GM12864 (cell line): ENCODE data around the gene CISD3.

Experiments used
- DNase-seq: peaks from one replicate; pipeline ENCODE4 v3.0.0-alpha.2; 2011; ENCODE audit warnings: low read depth
- H3K4me3 ChIP-seq: 2 replicates; pipeline ENCODE4 v1.5.1; 2011; ENCODE audit warnings: mild to moderate bottlenecking, low read depth, low read length, control low read depth
- TF ChIP-seq, protein P1 (sequence below): IDR thresholded peaks from 2 replicates; pipeline ENCODE4 v1.5.1; 2011; ENCODE audit warnings: low read depth, mild to moderate bottlenecking, moderate library complexity, low read length, control low read depth, inconsistent platforms; ENCODE audit errors: missing control alignments

The CISD3 gene

DNA sequence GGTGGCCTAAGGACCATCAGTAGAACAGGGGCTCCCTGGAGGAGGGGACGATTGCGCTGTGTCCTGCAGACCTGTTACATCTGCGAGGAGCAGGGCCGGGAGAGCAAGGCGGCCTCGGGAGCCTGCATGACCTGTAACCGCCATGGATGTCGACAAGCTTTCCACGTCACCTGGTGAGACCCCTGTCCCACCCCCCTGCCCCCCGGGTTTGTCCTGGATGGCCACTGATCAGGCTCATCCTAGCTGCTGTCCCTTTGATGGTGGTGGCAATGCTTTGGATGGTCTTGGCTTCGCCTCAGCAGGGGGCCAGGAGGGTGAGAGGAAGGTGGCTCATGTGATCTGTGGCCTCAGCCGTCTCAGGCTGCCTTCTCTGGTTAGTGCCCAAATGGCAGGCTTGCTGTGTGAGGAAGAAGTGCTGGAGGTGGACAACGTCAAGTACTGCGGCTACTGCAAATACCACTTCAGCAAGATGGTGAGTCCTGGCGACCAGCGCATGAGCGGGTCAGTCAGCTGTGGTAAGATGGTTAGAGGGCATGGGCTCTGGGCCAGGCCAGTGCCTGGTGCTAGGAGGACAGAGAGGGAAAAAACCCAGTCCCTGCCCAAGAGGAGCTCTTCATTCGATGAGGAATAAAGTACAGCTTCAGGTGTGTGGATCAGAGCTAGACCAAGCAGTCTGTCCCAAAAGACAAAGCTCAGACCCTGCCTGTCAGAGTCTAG lies 20.9 kb upstream of the CISD3 start:
- no peak for DNase-seq
- TF ChIP-seq, protein P1, sequence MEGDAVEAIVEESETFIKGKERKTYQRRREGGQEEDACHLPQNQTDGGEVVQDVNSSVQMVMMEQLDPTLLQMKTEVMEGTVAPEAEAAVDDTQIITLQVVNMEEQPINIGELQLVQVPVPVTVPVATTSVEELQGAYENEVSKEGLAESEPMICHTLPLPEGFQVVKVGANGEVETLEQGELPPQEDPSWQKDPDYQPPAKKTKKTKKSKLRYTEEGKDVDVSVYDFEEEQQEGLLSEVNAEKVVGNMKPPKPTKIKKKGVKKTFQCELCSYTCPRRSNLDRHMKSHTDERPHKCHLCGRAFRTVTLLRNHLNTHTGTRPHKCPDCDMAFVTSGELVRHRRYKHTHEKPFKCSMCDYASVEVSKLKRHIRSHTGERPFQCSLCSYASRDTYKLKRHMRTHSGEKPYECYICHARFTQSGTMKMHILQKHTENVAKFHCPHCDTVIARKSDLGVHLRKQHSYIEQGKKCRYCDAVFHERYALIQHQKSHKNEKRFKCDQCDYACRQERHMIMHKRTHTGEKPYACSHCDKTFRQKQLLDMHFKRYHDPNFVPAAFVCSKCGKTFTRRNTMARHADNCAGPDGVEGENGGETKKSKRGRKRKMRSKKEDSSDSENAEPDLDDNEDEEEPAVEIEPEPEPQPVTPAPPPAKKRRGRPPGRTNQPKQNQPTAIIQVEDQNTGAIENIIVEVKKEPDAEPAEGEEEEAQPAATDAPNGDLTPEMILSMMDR: no peak
- H3K4me3 ChIP-seq: no peak overlapping the region

DNA sequence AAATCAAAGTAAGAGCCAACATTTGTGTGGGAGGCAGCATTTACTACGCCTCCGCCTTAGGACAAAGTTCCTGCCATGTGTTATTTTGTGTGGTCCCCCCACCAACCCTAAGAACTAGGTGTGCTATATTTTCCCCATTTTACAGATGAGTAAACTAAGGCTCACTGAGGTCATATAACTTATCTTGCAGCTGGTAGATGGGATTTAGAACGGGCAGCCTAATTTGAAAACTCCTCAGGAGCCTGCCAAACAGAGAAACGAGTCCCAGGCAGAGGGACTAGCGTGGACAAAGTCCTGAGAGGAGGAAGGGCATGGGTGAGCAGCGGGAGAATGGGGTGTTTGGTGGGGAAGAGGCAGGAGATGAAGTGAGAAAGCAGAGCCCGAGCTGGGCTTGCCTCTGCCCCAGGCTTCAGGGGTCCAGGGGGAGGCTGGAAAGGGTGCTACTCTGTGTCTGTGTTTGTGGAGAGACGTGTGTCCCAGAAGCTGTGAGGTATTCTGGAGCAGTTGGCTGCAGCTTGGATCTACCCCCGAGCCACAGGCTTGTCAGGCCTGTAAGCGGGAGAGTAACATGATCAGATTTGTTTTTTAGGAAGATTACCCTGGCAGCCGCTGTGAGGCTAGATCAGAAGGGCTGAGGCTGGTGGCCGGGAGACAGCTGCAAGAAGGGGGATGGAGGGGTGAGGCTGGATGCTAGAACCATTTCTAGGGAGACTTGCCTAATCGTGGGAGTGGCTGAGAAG lies 20.1 kb upstream of the CISD3 start:
- DNase-seq: no peak
- H3K4me3 ChIP-seq: no peak overlapping the region
- TF ChIP-seq, protein P1: no peak

DNA sequence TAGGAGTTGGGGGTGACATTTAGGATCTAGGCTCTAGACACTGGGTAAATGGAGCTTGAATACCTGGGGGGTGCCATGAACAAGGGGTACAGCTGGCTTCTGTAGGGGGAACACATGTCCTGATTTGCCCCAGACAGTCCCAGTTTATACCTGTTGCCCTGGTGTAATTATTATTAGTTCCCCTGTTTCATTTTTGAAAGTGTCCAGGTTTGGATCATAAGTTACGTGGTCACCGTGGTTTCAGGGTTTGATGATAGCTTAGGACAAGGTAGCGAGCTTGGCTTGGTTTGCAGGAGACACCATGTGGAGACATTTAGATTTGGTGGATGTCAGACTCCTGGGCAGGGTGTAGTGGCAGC lies 19.6 kb upstream of the CISD3 start:
- DNase-seq: no peak
- no peak overlapping the region for H3K4me3 ChIP-seq
- TF ChIP-seq, protein P1: no peak

DNA sequence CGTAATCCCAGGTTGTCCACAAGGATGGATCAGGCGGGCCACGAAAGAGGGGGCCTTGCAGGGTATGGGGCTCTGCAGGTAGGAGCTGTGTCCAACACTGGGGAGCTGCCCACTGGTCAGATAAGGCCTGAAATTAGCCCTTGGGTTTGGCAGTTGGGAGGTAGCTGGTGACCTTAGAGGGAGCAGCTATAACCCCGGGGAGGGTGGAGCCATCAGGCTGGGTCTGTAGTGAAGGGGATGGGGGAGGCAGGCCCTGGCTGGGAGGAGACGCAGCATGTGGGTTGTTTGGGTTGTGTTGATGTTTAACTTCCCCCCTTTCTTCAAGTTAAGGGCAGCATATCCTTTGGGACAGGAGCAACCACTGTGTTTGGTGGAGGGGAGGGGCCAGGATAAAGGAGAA lies 19.2 kb upstream of the CISD3 start:
- DNase-seq: no peak
- TF ChIP-seq, protein P1: no peak
- H3K4me3 ChIP-seq: no peak overlapping the region

DNA sequence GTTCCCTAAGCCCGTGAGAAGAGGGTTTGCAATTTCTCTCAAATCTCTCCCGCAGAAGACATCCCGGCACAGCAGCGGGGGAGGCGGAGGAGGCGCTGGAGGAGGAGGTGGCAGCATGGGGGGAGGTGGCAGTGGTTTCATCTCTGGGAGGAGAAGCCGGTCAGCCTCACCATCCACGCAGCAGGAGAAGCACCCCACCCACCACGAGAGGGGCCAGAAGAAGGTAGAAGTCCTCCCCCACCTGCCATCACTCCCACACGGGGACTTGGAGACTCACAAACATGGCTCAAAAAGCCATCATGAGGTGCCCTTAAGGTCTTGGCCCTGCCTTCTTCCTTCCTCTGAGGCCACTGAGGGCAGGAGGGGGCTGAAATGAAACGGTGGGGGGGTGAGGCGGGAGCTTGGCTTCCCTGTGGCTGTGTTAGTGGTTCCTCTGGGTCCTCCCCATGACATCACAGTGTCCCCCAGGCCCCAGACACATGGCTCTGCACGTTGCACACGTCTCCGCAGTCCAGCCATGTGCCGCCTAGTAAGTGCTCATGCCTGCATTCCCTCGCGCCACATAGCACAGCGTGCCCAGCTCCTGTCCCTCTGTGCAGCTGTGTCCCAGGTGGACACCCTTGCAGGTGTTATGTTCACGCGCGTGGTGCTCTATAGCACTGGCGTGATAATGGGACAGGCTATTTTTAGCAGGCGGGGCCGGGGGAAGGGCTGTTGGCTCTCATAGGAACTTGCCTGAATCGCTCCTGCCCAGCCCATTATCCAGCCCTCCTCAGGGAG lies 18.2 kb upstream of the CISD3 start:
- no peak for DNase-seq
- no peak overlapping the region for H3K4me3 ChIP-seq
- TF ChIP-seq, protein P1: no peak

DNA sequence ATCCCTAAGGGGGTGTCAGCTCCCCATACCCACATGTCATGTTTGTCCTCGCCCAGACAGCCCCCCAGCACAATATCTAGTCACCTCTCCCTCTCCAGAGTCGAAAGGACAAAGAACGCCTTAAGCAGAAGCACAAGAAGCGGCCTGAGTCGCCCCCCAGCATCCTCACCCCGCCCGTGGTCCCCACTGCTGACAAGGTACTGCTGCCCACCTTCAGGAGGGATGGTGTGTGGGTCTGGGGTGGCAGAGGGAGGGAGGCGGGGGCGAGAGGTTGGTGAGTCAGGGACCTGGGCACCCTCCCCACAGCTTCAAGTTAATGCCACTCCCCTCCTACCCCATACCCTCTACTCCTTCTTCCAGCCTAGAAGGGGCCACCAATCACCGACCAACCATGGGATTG lies 17.5 kb upstream of the CISD3 start:
- no peak overlapping the region for H3K4me3 ChIP-seq
- TF ChIP-seq, protein P1: no peak
- DNase-seq: no peak
